Osteoblast (primary cell): ENCODE results near the gene WWC1. TPM values are rescaled to one million over a fixed set of nuclear protein-coding genes. Genes with fewer than 3 reads are reported as not detected.

Experiments used
- DNase-seq: peaks from one replicate; pipeline ENCODE4 v3.0.0; 2011; ENCODE audit warnings: low spot score, mixed read lengths; ENCODE audit not compliant: insufficient read length; ENCODE audit errors: missing footprints
- H2AFZ ChIP-seq: 2 replicates; pipeline ENCODE4 v1.6.0; 2011; ENCODE audit warnings: mild to moderate bottlenecking, low read length
- H3K27ac ChIP-seq: 2 replicates; pipeline ENCODE4 v1.5.1; 2011; ENCODE audit warnings: mild to moderate bottlenecking, low read depth, low read length, moderate library complexity
- H3K27me3 ChIP-seq: 2 replicates; pipeline ENCODE4 v1.6.0; 2012; ENCODE audit warnings: mild to moderate bottlenecking, control low read depth, inconsistent platforms, low read length, moderate library complexity; ENCODE audit not compliant: insufficient read depth
- H3K36me3 ChIP-seq: 2 replicates; pipeline ENCODE4 v1.5.1; 2011; ENCODE audit warnings: mild to moderate bottlenecking, low read length, control low read depth, moderate library complexity; ENCODE audit not compliant: insufficient read depth
- H3K4me1 ChIP-seq: 2 replicates; pipeline ENCODE4 v1.5.1; 2011; ENCODE audit warnings: mild to moderate bottlenecking, low read length, control low read depth, moderate library complexity; ENCODE audit not compliant: insufficient read depth
- H3K4me2 ChIP-seq: 2 replicates; pipeline ENCODE4 v1.6.0; 2011; ENCODE audit warnings: mild to moderate bottlenecking, low read length; ENCODE audit not compliant: insufficient read depth
- H3K4me3 ChIP-seq: fragments of 200-600 bp; sonication (generic); 3 replicates; pipeline ENCODE4 v1.5.1; 2012; ENCODE audit warnings: mild to moderate bottlenecking, low read length, inconsistent platforms; ENCODE audit not compliant: insufficient read depth
- H3K79me2 ChIP-seq: 2 replicates; pipeline ENCODE4 v1.6.0; 2012; ENCODE audit warnings: mild to moderate bottlenecking, low read length, control low read depth, inconsistent platforms; ENCODE audit not compliant: insufficient read depth
- H3K9me3 ChIP-seq: 2 replicates; pipeline ENCODE4 v1.5.1; 2011; ENCODE audit warnings: low read depth, low read length, control low read depth
- H4K20me1 ChIP-seq: 2 replicates; pipeline ENCODE4 v1.6.0; 2012; ENCODE audit warnings: mild to moderate bottlenecking, low read length, control low read depth; ENCODE audit not compliant: insufficient read depth
- total RNA-seq: library from RNA; depleted of rRNA; stranded (reverse); fragments of >200 nt; gene quantifications from 2 replicates; pipeline ENCODE4 v1.2.3, GENCODE V29; 2012
- TF ChIP-seq, protein P1 (sequence below): IDR thresholded peaks from 2 replicates; pipeline ENCODE4 v1.5.1; 2011; ENCODE audit warnings: mild to moderate bottlenecking, low read depth, low read length, moderate library complexity; ENCODE audit errors: extremely low read depth

WWC1 gene
- total RNA-seq, 1 donor: 1.4 TPM

GRCh38 chr5:168299372-168299771 is 7.9 kb downstream of the WWC1 start:
- Histone ChIP-seq H3K4me1 (peaks cover 31% of the 10 kb centered on the region), H3K27me3 (no peaks in the 10 kb centered on the region), H3K4me2 (no peak overlapping the region), H3K4me3 (no peak overlapping the region), H3K36me3 (no peaks in the 10 kb centered on the region), H3K27ac (no peak overlapping the region), H2AFZ (no peak overlapping the region), H3K9me3 (no peaks in the 10 kb centered on the region), H4K20me1 (no peaks in the 10 kb centered on the region), H3K79me2 (no peaks in the 10 kb centered on the region)
- no peak for DNase-seq
- TF ChIP-seq, protein P1, sequence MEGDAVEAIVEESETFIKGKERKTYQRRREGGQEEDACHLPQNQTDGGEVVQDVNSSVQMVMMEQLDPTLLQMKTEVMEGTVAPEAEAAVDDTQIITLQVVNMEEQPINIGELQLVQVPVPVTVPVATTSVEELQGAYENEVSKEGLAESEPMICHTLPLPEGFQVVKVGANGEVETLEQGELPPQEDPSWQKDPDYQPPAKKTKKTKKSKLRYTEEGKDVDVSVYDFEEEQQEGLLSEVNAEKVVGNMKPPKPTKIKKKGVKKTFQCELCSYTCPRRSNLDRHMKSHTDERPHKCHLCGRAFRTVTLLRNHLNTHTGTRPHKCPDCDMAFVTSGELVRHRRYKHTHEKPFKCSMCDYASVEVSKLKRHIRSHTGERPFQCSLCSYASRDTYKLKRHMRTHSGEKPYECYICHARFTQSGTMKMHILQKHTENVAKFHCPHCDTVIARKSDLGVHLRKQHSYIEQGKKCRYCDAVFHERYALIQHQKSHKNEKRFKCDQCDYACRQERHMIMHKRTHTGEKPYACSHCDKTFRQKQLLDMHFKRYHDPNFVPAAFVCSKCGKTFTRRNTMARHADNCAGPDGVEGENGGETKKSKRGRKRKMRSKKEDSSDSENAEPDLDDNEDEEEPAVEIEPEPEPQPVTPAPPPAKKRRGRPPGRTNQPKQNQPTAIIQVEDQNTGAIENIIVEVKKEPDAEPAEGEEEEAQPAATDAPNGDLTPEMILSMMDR: no peak

GRCh38 chr5:168300326-168301182 is 9.1 kb downstream of the WWC1 start:
- Histone ChIP-seq H4K20me1 (no peaks in the 10 kb centered on the region), H3K79me2 (no peaks in the 10 kb centered on the region), H3K4me1 (peaks cover 23% of the 10 kb centered on the region), H2AFZ (no peak overlapping the region), H3K27ac (no peak overlapping the region), H3K9me3 (no peaks in the 10 kb centered on the region), H3K4me2 (no peak overlapping the region), H3K4me3 (no peak overlapping the region), H3K27me3 (no peaks in the 10 kb centered on the region), H3K36me3 (no peaks in the 10 kb centered on the region)
- DNase-seq: no peak
- TF ChIP-seq, protein P1: no peak

- Histone ChIP-seq H3K36me3 (no peaks in the 10 kb centered on the region), H3K79me2 (no peaks in the 10 kb centered on the region), H2AFZ (no peak overlapping the region), H3K27ac (no peak overlapping the region), H3K9me3 (no peaks in the 10 kb centered on the region), H4K20me1 (no peaks in the 10 kb centered on the region), H3K4me1 (peaks cover 17% of the 10 kb centered on the region), H3K4me2 (no peak overlapping the region), H3K4me3 (no peak overlapping the region), H3K27me3 (no peaks in the 10 kb centered on the region)
- no peak for DNase-seq
- TF ChIP-seq, protein P1: no peak
Measured at GRCh38 chr5:168301593-168302390, 10.3 kb downstream of the WWC1 start.

- DNase-seq: no peak
- Histone ChIP-seq H3K4me1 (peaks cover 17% of the 10 kb centered on the region), H3K27ac (no peak overlapping the region), H4K20me1 (no peaks in the 10 kb centered on the region), H3K4me3 (no peak overlapping the region), H3K9me3 (no peaks in the 10 kb centered on the region), H3K79me2 (no peaks in the 10 kb centered on the region), H2AFZ (no peak overlapping the region), H3K36me3 (no peaks in the 10 kb centered on the region), H3K27me3 (no peaks in the 10 kb centered on the region), H3K4me2 (no peak overlapping the region)
- TF ChIP-seq, protein P1: no peak
Measured at GRCh38 chr5:168302785-168303184, 11.3 kb downstream of the WWC1 start.
